GM23338 (cell line): ENCODE measurements around the gene OR1E2. TPM values are rescaled to one million over a fixed set of nuclear protein-coding genes. Genes with fewer than 3 reads are reported as not detected.

Experiments
- CTCF ChIP-seq, 2 experiments: fragments of 200-600 bp in 1 of 2; sonication (generic) in 1 of 2; conservative IDR thresholded peaks; 2 replicates each; pipeline versions ENCODE4 v1.5.1 to v1.6.1; 2016 to 2017; ENCODE audit warnings: antibody characterized with exemption in 2 of 2, low read depth in 2 of 2, mild to moderate bottlenecking in 2 of 2, moderate library complexity in 1 of 2
- ETS1 ChIP-seq: IDR thresholded peaks from 2 replicates; pipeline ENCODE4 v1.6.1; 2016; ENCODE audit warnings: antibody characterized with exemption
- NANOG ChIP-seq: IDR thresholded peaks from 2 replicates; pipeline ENCODE4 v1.6.1; 2016; ENCODE audit warnings: antibody characterized with exemption, borderline replicate concordance
- POLR2AphosphoS5 ChIP-seq: IDR thresholded peaks from 2 replicates; pipeline ENCODE4 v1.6.1; 2016; ENCODE audit warnings: antibody characterized with exemption, low read depth
- STAT1 ChIP-seq: IDR thresholded peaks from one replicate; pipeline ENCODE4 v1.6.1; 2016; ENCODE audit warnings: antibody characterized with exemption; ENCODE audit not compliant: unreplicated experiment
- ZNF114 ChIP-seq: fragments of 250-450 bp; sonication (Bioruptor Pico); IDR thresholded peaks from 2 replicates; pipeline ENCODE4 v1.5.0; 2020; ENCODE audit warnings: mild to moderate bottlenecking, moderate library complexity
- ZNF331 ChIP-seq: fragments of 250-450 bp; sonication (Bioruptor Pico); IDR thresholded peaks from 2 replicates; pipeline ENCODE4 v1.5.0; 2020; ENCODE audit warnings: low read depth, mild to moderate bottlenecking, moderate library complexity
- ZNF462 ChIP-seq: fragments of 250-450 bp; sonication (Bioruptor Pico); IDR thresholded peaks from 2 replicates; pipeline ENCODE4 v1.5.0; 2020; ENCODE audit warnings: mild to moderate bottlenecking, moderate library complexity
- polyA plus RNA-seq: library from polyadenylated mRNA; unstranded; fragments of >200 nt; fragmentation: Nextera tagmentation; extraction: Ambion mirVana; gene quantifications from 2 replicates; pipeline ENCODE4 v1.2.1, GENCODE V29; 2016
- total RNA-seq: library from RNA; depleted of rRNA; stranded (reverse); fragments of >200 nt; shearing (Covaris generic); gene quantifications from 2 replicates; pipeline ENCODE4 v1.2.3, GENCODE V29; 2014

OR1E2 gene
- total and polyA plus RNA-seq, 2 experiments from 2014 or later: not detected

- TF ChIP-seq ZNF462 (no peak), CTCF (conservative IDR thresholded peaks at IDR 0.05; ENCODE audit: low read depth in 2 of 2) (no peak), POLR2AphosphoS5 (no peak), ZNF331 (CRISPR knock-in tag) (no peak), NANOG (no peak), ZNF114 (no peak), STAT1 (no peak), ETS1 (no peak)
Observed at GRCh38 chr17:3440451-3440850, 6.8 kb upstream of the OR1E2 start (continued).
